OCI-M2 (cell line): ENCODE data around the gene ZBTB9.

Experiments
- DNase-seq: peaks from one replicate; lab custom pipeline; 2025; ENCODE audit not compliant: unreplicated experiment; lab: John Stamatoyannopoulos, UW

Gene ZBTB9, protein sequence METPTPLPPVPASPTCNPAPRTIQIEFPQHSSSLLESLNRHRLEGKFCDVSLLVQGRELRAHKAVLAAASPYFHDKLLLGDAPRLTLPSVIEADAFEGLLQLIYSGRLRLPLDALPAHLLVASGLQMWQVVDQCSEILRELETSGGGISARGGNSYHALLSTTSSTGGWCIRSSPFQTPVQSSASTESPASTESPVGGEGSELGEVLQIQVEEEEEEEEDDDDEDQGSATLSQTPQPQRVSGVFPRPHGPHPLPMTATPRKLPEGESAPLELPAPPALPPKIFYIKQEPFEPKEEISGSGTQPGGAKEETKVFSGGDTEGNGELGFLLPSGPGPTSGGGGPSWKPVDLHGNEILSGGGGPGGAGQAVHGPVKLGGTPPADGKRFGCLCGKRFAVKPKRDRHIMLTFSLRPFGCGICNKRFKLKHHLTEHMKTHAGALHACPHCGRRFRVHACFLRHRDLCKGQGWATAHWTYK

DNA sequence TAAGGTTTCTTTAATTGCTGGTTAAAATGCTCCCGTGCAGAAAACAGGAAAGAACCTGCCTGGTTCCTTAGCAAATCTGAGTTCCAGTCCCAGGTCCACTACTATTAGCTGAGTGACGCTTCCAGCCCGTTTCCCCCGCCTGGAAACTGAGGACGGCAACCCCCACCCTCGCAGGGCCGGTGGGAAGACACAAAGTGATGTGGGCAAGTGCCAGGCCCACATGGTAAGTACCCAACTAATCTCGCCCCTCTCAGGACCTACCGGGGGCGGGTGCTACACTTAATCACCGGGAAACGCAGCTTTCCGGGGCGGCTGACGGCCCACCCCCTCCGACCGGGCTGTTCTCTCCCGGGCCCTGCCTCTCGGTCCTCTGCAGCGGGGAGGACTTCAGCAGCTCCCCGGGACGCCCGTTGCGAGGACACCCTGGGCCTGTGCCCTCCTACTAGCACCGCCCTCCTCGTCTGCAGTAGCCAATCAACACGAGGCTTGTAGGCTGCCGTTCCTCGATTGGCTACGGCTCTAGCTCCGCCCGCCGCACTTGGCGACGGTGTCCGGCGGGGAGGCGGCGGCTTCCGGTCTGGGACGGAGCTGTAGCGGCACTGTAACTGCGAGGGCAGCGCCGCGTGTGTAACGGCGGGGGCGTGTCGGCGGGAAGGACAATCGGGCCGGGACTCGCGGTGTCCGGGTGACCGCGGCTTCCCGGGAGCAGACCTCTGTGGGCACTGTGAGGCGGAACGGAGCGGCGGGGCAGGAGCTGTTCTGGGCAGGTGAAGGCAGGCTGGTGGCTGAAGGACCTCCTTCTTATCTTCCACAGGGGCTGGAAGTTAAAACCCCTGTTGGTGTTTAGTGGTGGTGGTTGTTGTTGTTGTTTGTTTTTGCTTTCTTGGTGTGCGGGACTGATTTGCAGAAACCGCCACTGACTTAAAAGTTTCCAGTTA is at the start of gene ZBTB9:
ZBTB9 (plus strand) TSS at position 568 of the 938 bp plus-strand sequence. CDS start 525 bp downstream, outside the sequence.
- DNase-seq, result peak; percentile 85

DNA sequence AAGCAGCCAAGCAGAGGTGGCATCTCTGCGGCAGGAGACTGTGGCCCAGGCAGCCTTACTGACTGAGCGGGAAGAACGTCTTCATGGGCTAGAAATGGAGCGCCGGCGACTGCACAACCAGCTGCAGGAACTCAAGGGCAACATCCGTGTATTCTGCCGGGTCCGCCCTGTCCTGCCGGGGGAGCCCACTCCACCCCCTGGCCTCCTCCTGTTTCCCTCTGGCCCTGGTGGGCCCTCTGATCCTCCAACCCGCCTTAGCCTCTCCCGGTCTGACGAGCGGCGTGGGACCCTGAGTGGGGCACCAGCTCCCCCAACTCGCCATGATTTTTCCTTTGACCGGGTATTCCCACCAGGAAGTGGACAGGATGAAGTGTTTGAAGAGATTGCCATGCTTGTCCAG is 49.5 kb upstream of the ZBTB9 start:
- DNase-seq, result no peak

DNA sequence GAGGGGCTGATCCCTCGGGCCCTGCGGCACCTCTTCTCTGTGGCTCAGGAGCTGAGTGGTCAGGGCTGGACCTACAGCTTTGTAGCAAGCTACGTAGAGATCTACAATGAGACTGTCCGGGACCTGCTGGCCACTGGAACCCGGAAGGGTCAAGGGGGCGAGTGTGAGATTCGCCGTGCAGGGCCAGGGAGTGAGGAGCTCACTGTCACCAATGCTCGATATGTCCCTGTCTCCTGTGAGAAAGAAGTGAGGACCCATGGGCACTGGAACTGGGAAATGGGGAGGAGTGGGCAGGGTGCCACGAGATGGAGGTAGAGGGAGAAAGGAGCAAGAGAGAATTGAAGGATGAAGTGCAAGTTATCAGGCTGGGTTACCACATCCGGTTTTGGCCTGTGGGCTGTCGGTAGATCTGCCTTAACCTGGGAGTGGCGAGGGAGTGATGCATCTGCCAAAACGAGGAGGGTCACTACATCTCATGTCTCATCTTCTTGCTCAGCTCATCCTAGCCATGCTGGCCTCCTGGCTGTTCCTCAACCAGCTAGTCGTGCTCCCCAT is 48.9 kb upstream of the ZBTB9 start:
- no peak for DNase-seq

DNA sequence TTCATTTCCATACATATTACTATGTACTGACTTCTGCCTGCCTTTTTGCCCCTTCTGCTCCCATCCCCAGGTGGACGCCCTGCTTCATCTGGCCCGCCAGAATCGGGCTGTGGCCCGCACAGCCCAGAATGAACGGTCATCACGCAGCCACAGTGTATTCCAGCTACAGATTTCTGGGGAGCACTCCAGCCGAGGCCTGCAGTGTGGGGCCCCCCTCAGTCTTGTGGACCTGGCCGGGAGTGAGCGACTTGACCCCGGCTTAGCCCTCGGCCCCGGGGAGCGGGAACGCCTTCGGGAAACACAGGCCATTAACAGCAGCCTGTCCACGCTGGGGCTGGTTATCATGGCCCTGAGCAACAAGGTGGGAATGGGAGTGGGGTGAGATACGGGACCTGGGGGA is 48.2 kb upstream of the ZBTB9 start:
- DNase-seq, result no peak

DNA sequence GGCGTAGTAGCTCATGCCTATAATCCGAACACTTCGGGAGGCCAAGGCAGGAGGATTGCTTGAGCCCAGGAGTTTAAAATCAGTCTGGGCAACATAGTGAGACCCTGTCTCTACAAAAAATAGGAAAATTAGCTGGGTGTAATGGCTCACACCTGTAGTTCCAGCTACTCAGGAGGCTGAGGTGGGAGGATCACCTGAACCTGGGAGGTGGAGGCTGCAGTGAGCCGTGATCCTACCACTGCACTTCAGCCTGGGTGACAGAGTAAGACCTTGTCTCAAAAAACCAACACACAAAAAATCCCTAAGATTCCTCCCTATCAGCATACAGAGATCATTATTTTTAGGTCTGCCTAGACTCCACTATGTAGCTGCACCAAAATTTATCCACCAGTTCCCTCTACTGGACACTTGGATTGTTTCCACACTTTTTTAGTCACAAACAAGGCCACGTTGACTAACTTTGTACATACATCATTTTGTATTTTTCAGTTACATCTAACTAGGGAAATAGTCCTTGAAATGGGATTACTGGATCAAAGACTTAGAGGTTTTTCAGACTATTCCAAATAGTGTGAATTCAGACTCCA is 47.2 kb upstream of the ZBTB9 start:
- DNase-seq, result no peak

DNA sequence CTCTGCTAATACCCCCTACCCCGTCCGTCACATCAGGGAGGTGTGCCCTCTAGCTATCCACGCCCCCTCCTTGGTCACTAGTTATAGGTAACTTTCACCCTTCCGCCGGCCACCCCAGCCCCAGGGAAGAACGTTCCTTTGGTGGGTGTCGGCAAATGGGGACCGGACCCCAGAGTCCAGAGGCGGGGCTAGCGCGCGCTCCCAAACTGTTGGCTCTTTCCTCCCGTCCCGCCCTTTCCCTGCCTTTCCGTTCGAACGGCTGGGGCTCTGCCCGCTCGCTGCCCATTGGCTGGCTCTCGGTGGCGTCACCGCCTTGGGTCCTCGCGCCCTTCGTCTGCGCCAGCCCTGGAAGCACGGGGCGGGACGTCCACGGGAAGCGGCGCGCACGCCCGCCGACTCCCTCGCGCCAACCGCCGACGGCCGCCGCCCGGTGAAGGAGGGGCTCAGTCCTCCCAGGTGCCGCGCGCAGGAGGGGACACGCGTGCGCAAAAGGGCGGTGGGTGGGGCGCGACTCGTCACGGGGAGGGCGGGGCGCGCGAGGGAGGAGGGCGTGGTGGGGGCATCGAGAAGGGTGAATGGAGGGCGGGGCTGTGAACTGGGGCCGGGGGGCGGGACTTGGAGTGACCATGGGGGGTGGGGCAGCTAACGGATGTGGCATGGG is 44.2 kb upstream of the ZBTB9 start:
- peak; percentile 92 for DNase-seq

DNA sequence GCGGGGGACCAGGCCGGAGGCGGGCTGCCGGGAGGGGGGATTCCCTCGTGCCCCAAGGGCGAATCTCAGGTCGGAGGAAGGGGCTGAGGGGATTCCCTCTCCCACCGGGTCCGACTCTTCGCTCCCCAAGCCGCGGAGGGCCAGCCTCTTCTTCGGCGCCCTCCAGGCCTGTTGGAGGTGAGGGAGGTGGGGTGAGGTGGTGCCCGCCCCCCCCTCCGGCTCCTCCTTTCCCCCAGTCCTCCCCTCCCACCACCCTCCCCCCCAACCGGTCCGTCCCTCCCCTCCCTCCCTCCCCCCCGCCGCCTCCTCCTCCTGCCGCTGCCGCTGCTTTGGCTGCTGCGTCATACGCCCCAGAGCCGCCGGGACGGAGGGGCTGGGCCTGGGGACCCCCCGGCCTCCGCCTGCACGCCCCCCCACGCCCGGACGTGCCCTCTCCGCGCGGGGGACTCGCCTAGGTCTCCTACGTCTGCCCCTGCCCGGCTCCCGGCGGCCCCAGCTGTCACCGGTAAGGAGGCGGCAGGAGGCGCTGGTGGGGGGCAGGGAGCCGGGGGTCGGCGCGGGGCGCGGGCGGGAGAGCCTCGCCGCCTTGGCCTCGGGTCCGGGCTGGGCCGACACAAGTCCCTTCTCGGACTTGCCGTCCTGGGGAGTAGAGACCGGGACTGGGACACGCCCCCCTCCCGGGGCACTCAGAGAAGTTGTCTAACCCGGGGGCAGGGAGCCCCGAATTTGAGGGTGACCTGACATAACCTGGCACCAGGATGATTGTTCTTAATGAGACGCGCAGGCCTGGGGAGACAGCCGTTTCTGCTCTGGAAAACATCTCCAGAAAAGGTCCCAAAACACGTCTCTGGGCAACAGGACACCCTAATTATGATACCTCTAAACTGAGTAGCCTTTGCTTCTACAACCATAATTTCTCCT is 43.4 kb upstream of the ZBTB9 start, which contains the start of gene PHF1:
PHF1 (plus strand) TSS at position 304 of the 921 bp plus-strand sequence. CDS start 1,250 bp downstream, outside the sequence.
- DNase-seq, result peak; percentile 87

DNA sequence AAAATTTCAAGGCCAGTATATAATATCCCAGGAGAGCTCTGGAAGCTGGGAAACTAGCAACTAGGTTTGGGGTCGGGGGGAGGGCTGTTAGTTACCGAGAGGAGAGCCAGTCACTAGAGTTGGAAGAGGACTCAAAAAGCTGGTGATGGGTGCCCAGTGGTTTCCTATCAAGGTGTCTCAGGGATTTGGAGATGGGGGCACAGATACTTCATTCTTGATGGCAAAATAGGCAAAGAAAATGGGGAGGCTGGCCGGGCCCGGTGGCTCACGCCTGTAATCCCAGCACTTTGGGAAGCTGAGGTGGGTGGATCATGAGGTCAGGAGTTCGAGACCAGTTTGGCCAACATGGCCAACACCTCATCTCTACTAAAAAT is 42.8 kb upstream of the ZBTB9 start:
- DNase-seq, result no peak

DNA sequence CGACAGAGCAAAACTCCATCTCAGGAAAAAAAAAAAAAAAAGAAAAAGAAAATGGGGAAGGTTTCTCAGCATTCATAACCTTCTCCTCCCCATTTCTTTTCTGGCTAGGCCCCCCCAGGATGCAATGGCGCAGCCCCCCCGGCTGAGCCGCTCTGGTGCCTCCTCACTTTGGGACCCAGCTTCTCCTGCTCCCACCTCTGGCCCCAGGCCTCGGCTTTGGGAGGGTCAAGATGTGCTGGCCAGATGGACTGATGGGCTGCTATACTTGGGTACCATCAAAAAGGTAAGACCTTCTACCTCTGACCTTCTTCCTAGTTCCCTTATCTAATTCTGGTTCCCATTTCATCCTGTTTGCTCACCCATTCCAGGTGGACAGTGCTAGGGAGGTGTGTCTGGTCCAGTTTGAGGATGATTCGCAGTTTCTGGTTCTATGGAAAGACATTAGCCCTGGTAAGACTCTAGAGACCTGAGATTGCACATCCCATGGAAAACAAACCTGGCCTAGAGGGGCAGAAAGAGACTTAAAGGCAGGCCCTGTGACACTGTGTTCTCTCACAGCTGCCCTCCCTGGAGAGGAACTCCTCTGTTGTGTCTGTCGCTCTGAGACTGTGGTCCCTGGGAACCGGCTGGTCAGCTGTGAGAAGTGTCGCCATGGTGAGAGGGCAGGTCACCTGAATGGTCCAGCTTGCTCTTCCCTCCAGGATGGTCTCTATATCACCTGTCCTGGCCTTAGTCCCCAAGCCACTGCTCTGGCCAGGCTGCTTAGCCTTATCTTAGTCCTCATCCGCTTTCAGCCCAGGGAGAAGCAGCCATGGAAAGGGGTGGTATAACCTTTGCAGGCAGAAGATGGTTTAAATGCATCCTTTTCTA is 42.0 kb upstream of the ZBTB9 start:
- DNase-seq, result no peak

DNA sequence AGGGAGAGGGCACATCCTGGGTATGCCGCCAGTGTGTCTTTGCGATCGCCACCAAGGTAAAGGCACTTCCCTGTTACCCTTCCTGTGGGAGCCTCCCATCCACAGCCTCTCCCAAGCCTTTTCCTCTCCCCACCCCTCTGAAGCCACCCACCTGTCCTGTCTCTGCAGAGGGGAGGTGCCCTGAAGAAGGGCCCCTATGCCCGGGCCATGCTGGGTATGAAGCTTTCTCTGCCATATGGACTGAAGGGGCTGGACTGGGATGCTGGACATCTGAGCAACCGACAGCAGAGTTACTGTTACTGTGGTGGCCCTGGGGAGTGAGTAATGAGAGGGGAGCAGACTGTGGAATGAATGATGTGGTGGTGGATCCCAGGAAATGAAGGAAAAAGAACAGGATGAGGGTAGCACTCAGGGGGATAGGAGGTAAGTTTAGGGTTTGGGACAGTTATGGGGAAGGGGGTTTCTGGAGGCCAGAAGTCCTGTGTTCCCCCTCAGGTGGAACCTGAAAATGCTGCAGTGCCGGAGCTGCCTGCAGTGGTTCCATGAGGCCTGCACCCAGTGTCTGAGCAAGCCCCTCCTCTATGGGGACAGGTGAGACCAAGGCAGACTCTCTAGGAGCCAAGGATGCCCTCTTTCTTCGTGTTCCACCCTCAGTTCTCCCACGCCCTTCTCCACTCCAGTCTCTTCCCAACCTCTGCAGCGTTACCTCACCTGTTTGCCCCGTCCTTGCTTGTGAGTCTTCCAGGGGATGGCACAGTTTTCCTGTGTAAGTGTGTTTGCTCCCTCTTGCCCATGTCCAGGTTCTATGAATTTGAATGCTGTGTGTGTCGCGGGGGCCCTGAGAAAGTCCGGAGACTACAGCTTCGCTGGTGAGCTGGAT is 40.9 kb upstream of the ZBTB9 start:
- no peak for DNase-seq

DNA sequence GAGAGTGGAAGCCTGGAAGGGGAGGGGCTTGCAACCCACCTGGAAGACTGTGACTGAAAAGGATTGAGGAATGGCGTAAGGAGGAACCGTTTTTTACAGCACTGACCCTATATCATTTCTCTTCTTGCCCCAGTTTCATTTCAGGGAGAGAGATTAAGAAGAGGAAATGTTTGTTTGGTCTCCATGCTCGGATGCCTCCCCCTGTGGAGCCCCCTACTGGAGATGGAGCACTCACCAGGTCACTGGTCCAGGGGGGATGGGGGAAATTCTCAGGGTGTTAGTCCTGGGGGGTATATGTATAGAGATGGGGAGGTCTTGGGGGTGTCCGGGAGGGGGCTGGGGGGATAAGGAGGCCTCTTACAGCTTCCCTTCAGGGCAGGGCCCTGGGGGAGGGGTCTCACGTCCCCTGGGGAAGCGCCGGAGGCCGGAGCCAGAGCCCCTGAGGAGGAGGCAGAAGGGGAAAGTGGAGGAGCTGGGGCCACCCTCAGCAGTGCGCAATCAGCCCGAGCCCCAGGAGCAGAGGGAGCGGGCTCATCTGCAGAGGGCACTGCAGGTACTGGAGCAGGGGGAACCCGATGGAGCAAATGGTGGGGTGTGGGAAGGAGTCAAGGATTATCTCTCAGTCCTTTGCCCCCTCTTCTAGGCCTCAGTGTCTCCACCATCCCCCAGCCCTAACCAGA is 39.6 kb upstream of the ZBTB9 start:
- no peak for DNase-seq

DNA sequence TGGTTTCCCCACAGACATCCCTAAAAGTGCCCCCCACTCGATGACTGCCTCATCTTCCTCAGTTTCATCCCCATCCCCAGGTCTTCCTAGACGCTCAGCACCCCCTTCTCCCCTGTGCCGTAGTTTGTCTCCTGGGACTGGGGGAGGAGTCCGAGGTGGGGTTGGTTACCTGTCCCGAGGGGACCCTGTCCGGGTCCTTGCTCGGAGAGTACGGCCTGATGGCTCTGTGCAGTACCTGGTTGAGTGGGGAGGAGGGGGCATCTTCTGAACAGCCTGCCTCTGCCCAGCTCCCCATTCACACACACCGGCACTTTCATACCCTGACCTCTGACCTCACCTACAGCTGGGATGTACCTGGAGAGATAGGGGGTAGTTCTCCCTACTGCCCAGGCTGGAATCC is 38.5 kb upstream of the ZBTB9 start:
- DNase-seq, result no peak

DNA sequence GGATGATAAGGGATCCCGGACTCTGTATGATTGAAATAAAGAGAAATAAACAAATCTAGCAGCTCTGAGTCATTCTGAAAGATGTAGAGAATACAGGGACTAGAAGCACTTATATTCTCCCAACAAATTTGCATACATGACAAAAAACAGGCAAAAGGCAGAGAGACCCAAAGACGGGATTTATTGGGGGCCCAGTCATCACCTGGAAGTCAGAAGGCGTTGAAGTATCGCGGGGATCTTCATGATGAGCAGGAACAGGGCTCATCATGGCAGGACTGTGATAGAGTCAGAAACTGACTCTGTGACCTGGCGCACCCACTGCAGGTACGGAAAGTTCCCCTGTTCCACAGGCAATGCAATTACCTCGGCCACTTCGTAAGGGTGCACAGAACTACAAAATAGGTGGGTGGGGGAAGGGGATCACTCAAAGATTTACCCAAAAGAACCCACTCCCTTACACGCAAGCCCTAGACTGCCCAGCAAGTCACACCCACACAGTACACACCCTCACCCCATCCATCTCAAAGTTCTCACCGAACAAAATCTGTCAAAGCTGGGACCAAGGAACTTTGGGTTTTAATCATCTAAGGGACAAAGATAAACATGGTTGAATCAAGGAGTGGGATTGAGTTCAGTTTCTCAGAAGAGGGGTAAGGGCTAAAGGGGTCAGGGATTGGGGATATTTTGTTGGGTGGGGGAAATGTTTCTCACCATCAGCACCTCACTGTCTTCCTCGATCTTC is 37.8 kb upstream of the ZBTB9 start:
- DNase-seq, result no peak

DNA sequence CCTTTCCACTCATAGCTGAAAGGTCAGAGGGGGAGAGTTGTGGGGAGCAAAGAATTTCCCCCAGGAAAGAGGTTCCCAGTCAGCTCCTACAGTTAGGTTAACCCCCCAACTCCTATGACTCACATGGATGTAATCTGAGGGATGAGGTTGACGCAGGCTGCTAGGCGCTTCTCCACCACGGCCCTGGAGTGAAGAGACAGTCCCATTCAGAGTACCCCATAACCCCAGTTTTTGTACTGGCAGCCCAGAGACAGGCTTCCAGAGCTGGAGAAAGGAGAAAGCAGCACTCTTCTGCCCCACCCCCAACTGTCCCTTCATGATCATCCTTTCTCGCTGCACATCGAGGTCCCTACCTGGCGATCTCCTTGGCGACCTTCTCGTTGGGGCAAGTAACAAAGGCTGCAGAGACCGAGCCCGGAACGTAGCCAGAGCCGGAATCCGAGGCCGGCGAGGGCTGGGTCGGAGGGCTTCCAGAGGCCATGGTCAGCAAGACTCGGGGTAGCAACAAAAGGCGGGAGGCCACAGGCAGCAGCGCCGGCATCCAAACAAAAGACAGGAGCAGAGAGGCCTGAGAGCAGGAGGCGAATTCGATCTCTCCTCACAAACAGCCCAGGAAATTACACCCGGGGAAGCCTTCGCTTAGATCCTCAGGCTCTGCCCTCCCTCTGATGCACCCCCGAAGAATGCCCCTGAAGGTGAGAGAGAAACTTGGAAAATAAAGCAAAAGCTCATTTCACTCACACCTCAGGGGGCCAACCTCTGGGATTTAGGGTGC is 37.1 kb upstream of the ZBTB9 start:
- no peak for DNase-seq

DNA sequence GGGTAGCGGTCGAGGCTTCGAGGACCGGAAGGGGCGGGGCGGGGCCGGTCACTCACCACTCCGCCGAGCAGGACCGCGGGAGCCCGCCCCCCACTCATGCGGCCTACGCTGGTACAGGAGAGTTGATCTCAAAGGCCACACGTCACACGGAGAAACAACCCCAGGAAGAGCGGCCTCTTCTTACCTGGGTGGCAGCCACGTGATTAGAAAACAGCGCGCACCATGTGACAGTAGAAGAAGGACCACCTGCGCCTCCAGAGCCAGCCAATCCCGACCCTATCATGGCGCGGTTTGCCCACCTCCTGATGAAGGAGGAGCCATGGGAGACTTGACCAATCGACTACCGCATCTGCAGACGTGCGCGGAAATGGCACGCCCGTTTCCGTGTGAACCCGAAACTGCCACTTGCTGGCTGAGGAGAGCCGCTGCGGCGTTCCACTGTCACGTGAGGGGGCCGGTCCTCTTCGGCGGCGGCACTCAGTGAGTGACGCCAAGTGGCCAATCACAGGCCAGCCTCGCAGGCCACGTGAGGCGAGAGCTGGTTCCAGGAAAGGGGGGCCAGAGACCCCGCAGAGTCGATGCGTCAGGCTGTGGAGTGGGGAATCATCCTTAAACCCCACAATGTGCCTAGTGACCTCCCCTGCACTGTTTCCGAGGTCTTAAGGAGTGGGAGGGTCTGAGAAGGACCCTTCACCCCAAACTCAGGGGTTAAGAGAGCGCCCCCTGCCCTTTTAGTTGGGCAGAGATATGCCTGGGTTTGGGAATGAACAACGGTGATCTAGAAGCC is 36.3 kb upstream of the ZBTB9 start, which contains the start of gene CUTA:
CUTA (minus strand) TSS at position 205 of the 787 bp plus-strand sequence; CDS start at position 98, 107 bp downstream.
- peak; percentile 94 for DNase-seq
